H9 (cell line): ENCODE results near the gene MAPK8. TPM values are rescaled to one million over a fixed set of nuclear protein-coding genes. Genes with fewer than 3 reads are reported as not detected.

Experiments
- DNase-seq: peaks from one replicate; pipeline ENCODE4 v3.0.0-alpha.2; 2017
- H2AFZ ChIP-seq: one replicate; pipeline ENCODE4 v1.6.1; 2013; ENCODE audit warnings: mild to moderate bottlenecking, low read length, control low read depth, moderate library complexity
- H2AK5ac ChIP-seq: 2 replicates; pipeline ENCODE4 v1.6.1; 2013; ENCODE audit warnings: low read length, control low read depth, mixed read lengths; ENCODE audit not compliant: insufficient read length
- H2BK120ac ChIP-seq: one replicate; pipeline ENCODE4 v1.6.1; 2013; ENCODE audit warnings: low read depth, mild to moderate bottlenecking, low read length, control low read depth, inconsistent platforms; ENCODE audit not compliant: poor library complexity, severe bottlenecking
- H2BK12ac ChIP-seq: 2 replicates; pipeline ENCODE4 v1.6.1; 2013; ENCODE audit warnings: low read length, control low read depth, mixed read lengths, low read depth; ENCODE audit not compliant: insufficient read length
- H2BK15ac ChIP-seq: 2 replicates; pipeline ENCODE4 v1.6.1; 2013; ENCODE audit warnings: low read depth, low read length, control low read depth
- H2BK20ac ChIP-seq: one replicate; pipeline ENCODE4 v1.6.1; 2013; ENCODE audit warnings: low read depth, mild to moderate bottlenecking, low read length, control low read depth, inconsistent platforms; ENCODE audit not compliant: poor library complexity, severe bottlenecking
- H2BK5ac ChIP-seq: 2 replicates; pipeline ENCODE4 v1.6.1; 2013; ENCODE audit warnings: low read length, control low read depth, mixed read lengths; ENCODE audit not compliant: insufficient read length
- H3K14ac ChIP-seq: 2 replicates; pipeline ENCODE4 v1.6.1; 2013; ENCODE audit warnings: low read length, control low read depth; ENCODE audit not compliant: insufficient read depth
- H3K18ac ChIP-seq: 2 replicates; pipeline ENCODE4 v1.6.1; 2013; ENCODE audit warnings: low read depth, mild to moderate bottlenecking, mixed read lengths, low read length, control low read depth; ENCODE audit not compliant: insufficient read length
- H3K23ac ChIP-seq: 2 replicates; pipeline ENCODE4 v1.6.1; 2013; ENCODE audit warnings: low read length, control low read depth, mixed read lengths, low read depth; ENCODE audit not compliant: insufficient read length
- H3K23me2 ChIP-seq: 2 replicates; pipeline ENCODE4 v1.6.1; 2013; ENCODE audit warnings: low read depth, mild to moderate bottlenecking, mixed read lengths, low read length, control low read depth; ENCODE audit not compliant: insufficient read length, poor library complexity, severe bottlenecking
- H3K27ac ChIP-seq: 2 replicates; pipeline ENCODE4 v1.5.1; 2013; ENCODE audit warnings: low read length, control low read depth, mixed read lengths, low read depth; ENCODE audit not compliant: insufficient read length
- H3K27me3 ChIP-seq: 2 replicates; pipeline ENCODE4 v1.6.1; 2013; ENCODE audit warnings: low read length, control low read depth, inconsistent platforms; ENCODE audit not compliant: insufficient read depth
- H3K4ac ChIP-seq: 2 replicates; pipeline ENCODE4 v1.6.1; 2013; ENCODE audit warnings: low read depth, mild to moderate bottlenecking, control low read depth, inconsistent platforms, low read length, moderate library complexity
- H3K4me1 ChIP-seq: 2 replicates; pipeline ENCODE4 v1.6.1; 2013; ENCODE audit warnings: low read length, control low read depth, inconsistent platforms; ENCODE audit not compliant: insufficient read depth
- H3K4me2 ChIP-seq: 2 replicates; pipeline ENCODE4 v1.6.1; 2013; ENCODE audit warnings: low read length, control low read depth, mixed read lengths; ENCODE audit not compliant: insufficient read length, insufficient read depth
- H3K56ac ChIP-seq: 2 replicates; pipeline ENCODE4 v1.6.1; 2013; ENCODE audit warnings: low read depth, mild to moderate bottlenecking, mixed read lengths, low read length, control low read depth; ENCODE audit not compliant: insufficient read length
- H3K79me1 ChIP-seq: 2 replicates; pipeline ENCODE4 v1.6.1; 2013; ENCODE audit warnings: low read depth, mild to moderate bottlenecking, moderate library complexity, low read length, control low read depth, inconsistent platforms; ENCODE audit not compliant: insufficient read depth, poor library complexity, severe bottlenecking
- H3K79me2 ChIP-seq: 2 replicates; pipeline ENCODE4 v1.6.1; 2013; ENCODE audit warnings: low read length, control low read depth, inconsistent platforms; ENCODE audit not compliant: insufficient read depth
- H3K9ac ChIP-seq: 2 replicates; pipeline ENCODE4 v1.6.1; 2013; ENCODE audit warnings: low read length, control low read depth, mixed read lengths; ENCODE audit not compliant: insufficient read length; ENCODE audit errors: extremely low read depth
- H3K9me3 ChIP-seq: one replicate; pipeline ENCODE4 v1.6.1; 2013; ENCODE audit warnings: low read depth, low read length, inconsistent platforms; ENCODE audit not compliant: control insufficient read depth
- H3T11ph ChIP-seq: one replicate; pipeline ENCODE4 v1.6.1; 2013; ENCODE audit warnings: mild to moderate bottlenecking, low read length, control low read depth, inconsistent platforms
- H4K20me1 ChIP-seq: one replicate; pipeline ENCODE4 v1.6.1; 2013; ENCODE audit not compliant: control insufficient read depth, insufficient read length, insufficient read depth
- H4K5ac ChIP-seq: 2 replicates; pipeline ENCODE4 v1.6.1; 2013; ENCODE audit warnings: low read depth, mild to moderate bottlenecking, mixed read lengths, low read length, control low read depth; ENCODE audit not compliant: insufficient read length
- H4K8ac ChIP-seq: replicated peaks from 2 replicates; pipeline ENCODE4 v1.6.1; 2013; ENCODE audit warnings: low read length, control low read depth, mixed read lengths, low read depth; ENCODE audit not compliant: insufficient read length
- H4K91ac ChIP-seq: 2 replicates; pipeline ENCODE4 v1.6.1; 2013; ENCODE audit warnings: low read depth, mild to moderate bottlenecking, moderate library complexity, mixed read lengths, low read length, control low read depth; ENCODE audit not compliant: insufficient read length
- H3K27ac Mint-ChIP-seq, 3 experiments: 2 replicates in 2 of 3; 3 replicates in 1 of 3; pipeline ENCODE4 v1.8.0; 2020 to 2021; ENCODE audit warnings: mixed read lengths in 3 of 3, mild to moderate bottlenecking in 1 of 3, moderate library complexity in 1 of 3
- H3K27me3 Mint-ChIP-seq: 2 replicates; pipeline ENCODE4 v1.8.0; 2021; ENCODE audit warnings: low read depth, mild to moderate bottlenecking, moderate library complexity, mixed read lengths
- H3K36me3 Mint-ChIP-seq, 3 experiments: 2 replicates in 2 of 3; 3 replicates in 1 of 3; pipeline ENCODE4 v1.8.0; 2020 to 2021; ENCODE audit warnings: low read depth in 3 of 3, mixed read lengths in 3 of 3; ENCODE audit not compliant: insufficient read depth in 1 of 3
- H3K4me1 Mint-ChIP-seq, 2 experiments: 2 replicates each; pipeline ENCODE4 v1.8.0; 2020; ENCODE audit warnings: mixed read lengths in 2 of 2
- H3K4me3 Mint-ChIP-seq, 2 experiments: 2 replicates in 1 of 2; 3 replicates in 1 of 2; pipeline ENCODE4 v1.8.0; 2020 to 2021; ENCODE audit warnings: mild to moderate bottlenecking in 2 of 2, mixed read lengths in 2 of 2, moderate library complexity in 1 of 2
- H3K9me3 Mint-ChIP-seq, 2 experiments: 2 replicates in 1 of 2; 3 replicates in 1 of 2; pipeline ENCODE4 v1.8.0; 2020; ENCODE audit warnings: mild to moderate bottlenecking in 2 of 2, mixed read lengths in 2 of 2, moderate library complexity in 1 of 2
- CTCF ChIP-seq: fragments of 200-600 bp; sonication (generic); conservative IDR thresholded peaks from 3 replicates; pipeline ENCODE4 v1.8.0; 2021; ENCODE audit warnings: antibody characterized with exemption, mild to moderate bottlenecking
- WGBS: extraction: QIAGEN DNeasy Blood & Tissue Kit; methylation state at CpG from one replicate; pipeline ENCODE4 v1.1.7; 2013; ENCODE audit warnings: missing lambda C conversion rate, low lambda C conversion rate, mixed read lengths; ENCODE audit not compliant: insufficient read length; ENCODE audit errors: extremely low coverage; 5-methylcytosine and 5-hydroxymethylcytosine counted together
- total RNA-seq: library from RNA; stranded (reverse); gene quantifications from 2 replicates; pipeline ENCODE4 v1.2.1, GENCODE V29; 2021

MAPK8 gene
- total RNA-seq, 1 experiment from 2014 or later, result 52.0 TPM

- no peak overlapping the region; a peak in 1 of 7 replicates for H3K27ac Mint-ChIP-seq
- no peaks in the 10 kb centered on the region for H3K79me1 ChIP-seq
- H2AFZ ChIP-seq, result no peak overlapping the region
- no peak overlapping the region for H3K56ac ChIP-seq
- no peaks in the 10 kb centered on the region for H3K27me3 ChIP-seq
- no peak overlapping the region for H2BK5ac ChIP-seq
- H2BK15ac ChIP-seq, result no peak overlapping the region
- TF ChIP-seq CTCF, result no peak
- peaks cover 9% of the 10 kb centered on the region for H3K4me1 ChIP-seq
- H2AK5ac ChIP-seq, result no peak overlapping the region
- H3K23ac ChIP-seq, result no peak overlapping the region
- no peak for DNase-seq
- no peaks in the 10 kb centered on the region for H3K9me3 ChIP-seq
- no peaks in the 10 kb centered on the region for H4K20me1 ChIP-seq
- no peaks in the 10 kb centered on the region; the same call in none of the 2 replicates for H3K27me3 Mint-ChIP-seq
- no peaks in the 10 kb centered on the region for H3K79me2 ChIP-seq
- no peak overlapping the region for H3K4me2 ChIP-seq
- H3T11ph ChIP-seq, result no peak overlapping the region
- H3K27ac ChIP-seq, result no peak overlapping the region
- no peak overlapping the region for H4K8ac ChIP-seq
- peaks cover 9 to 21% (median 10%) of the 10 kb centered on the region in 3 experiments; a peak in 6 of 7 replicates for H3K36me3 Mint-ChIP-seq
- H2BK12ac ChIP-seq, result no peak overlapping the region
- no peak overlapping the region for H2BK120ac ChIP-seq
- H3K23me2 ChIP-seq, result no peaks in the 10 kb centered on the region
- no CpG with 5 or more reads among the region's 3 CpGs for WGBS
- no peak overlapping the region for H3K9ac ChIP-seq
- no peak overlapping the region for H4K5ac ChIP-seq
- no peak overlapping the region for H3K4me3 Mint-ChIP-seq
- no peak overlapping the region for H2BK20ac ChIP-seq
- no peak overlapping the region for H3K4ac ChIP-seq
- peaks cover 25 to 32% of the 10 kb centered on the region in 2 experiments for H3K4me1 Mint-ChIP-seq
- no peak overlapping the region for H4K91ac ChIP-seq
- no peak overlapping the region for H3K14ac ChIP-seq
- H3K9me3 Mint-ChIP-seq, result peaks cover 0 to 4% of the 10 kb centered on the region in 2 experiments; a peak in 2 of 5 replicates
- H3K18ac ChIP-seq, result no peak overlapping the region
These were observed 168.4 kb downstream of the MAPK8 start for GRCh38 chr10:48474765-48475365.
